Esophagus muscularis mucosa (tissue), 4 donors: ENCODE data around the gene SUCNR1.

Experiments
- CTCF ChIP-seq, 3 experiments: fragments of 200-600 bp in 2 of 3; fragments of 450-650 bp in 1 of 3; sonication (generic) in 2 of 3; IDR thresholded peaks; one replicate each; pipeline ENCODE4 v1.5.1; 2017 to 2019; ENCODE audit warnings: antibody characterized with exemption in 3 of 3, mild to moderate bottlenecking in 2 of 3, moderate library complexity in 1 of 3
- EP300 ChIP-seq: sonication (generic); formaldehyde crosslinking; IDR thresholded peaks from one replicate; pipeline ENCODE4 v1.6.1; 2017; ENCODE audit warnings: antibody characterized with exemption
- POLR2A ChIP-seq: fragments of 450-650 bp; IDR thresholded peaks from one replicate; pipeline ENCODE4 v1.6.1; 2017; ENCODE audit warnings: antibody characterized with exemption, moderate library complexity, mild to moderate bottlenecking, low read depth

GRCh38 chr3:151901644-151902285 lies 28.3 kb downstream of the SUCNR1 start:
- TF ChIP-seq POLR2A (no peak), CTCF (IDR thresholded peaks at IDR 0.05) (no peak), EP300 (no peak)
